LNCaP clone FGC (cell line): ENCODE results near the gene ASB15.

ENCODE experiments used
- DNase-seq: peaks from one replicate; pipeline ENCODE4 v3.0.0-alpha.2; 2011; ENCODE audit warnings: low read depth
- H3K4me3 ChIP-seq: 2 replicates; pipeline ENCODE4 v1.5.1; 2011; ENCODE audit warnings: mild to moderate bottlenecking, low read depth, low read length, control low read depth
- CTCF ChIP-seq: IDR thresholded peaks from 2 replicates; pipeline ENCODE4 v1.5.1; 2012; ENCODE audit warnings: mild to moderate bottlenecking; ENCODE audit not compliant: control insufficient read depth, insufficient read depth; ENCODE audit errors: extremely low read depth

The ASB15 gene

GRCh38 chr7:123594813-123595241 is 6.8 kb upstream of the ASB15 start:
- no peak for DNase-seq
- no peak overlapping the region for H3K4me3 ChIP-seq
- TF ChIP-seq CTCF, result no peak

DNA sequence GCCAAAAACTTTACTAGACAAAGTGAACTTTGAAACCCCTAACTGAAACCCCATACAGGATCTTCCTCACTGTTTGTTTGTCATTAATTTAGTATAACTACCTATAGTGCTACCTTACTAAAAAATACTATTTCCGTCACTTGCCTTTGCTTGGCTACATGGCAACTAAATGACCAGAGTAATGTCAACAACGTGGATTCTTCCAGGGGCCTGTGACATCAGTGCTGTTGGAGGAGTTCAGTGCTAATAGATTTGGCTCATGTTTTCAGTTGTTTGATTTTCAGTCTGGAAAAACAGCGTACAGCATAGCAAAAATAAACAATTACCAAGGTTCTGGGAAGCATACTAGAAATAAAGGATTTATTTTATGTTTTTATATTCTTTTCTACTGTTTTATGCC is 3.0 kb upstream of the ASB15 start:
- TF ChIP-seq CTCF, result no peak
- DNase-seq, result peak; percentile 15
- no peak overlapping the region for H3K4me3 ChIP-seq

- TF ChIP-seq CTCF, result no peak
- no peak overlapping the region for H3K4me3 ChIP-seq
- no peak for DNase-seq
These were observed 1.9 kb upstream of the ASB15 start for GRCh38 chr7:123599766-123600165.

DNA sequence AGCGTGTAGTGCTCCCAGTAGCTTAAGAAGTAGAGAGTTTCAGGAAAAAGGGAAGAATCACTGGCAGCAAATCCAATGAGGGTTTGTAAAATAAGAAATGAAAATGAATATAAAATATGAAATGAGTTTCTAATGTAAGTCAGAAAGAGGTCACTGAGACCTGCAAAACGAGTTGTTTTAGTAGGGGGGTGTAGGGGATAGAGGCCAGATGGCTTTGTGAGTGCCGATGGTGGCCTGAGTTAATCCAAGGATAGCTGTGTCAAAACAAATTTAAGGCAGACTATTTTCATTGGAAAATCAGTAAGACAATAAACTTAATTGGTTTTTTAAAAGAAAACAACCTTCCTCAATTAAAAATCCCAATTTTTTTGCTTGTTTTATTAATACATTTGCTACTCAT is 745 bp upstream of the ASB15 start:
- no peak for TF ChIP-seq CTCF
- no peak overlapping the region for H3K4me3 ChIP-seq
- no peak for DNase-seq

DNA sequence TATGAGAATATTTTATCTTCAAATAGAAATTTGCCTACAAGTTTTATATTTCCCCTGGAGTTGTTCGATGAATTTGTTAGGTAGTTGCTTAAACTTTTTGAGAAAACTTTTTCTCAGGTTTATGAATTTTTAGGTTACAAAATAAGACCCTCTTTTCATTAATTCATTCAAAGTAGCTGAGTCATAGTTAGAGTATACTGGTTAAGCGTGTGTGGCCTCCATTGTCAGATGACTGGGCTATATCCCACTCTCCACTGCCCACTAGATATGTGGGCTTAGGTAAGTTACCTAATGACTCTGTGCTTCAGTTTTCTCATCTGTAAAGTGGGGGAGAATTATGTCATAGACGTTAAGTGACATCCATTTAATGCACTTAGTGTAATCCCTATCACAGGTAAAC is 1.0 kb downstream of the ASB15 start:
- no peak overlapping the region for H3K4me3 ChIP-seq
- no peak for DNase-seq
- TF ChIP-seq CTCF, result no peak

- no peak for TF ChIP-seq CTCF
- no peak for DNase-seq
- H3K4me3 ChIP-seq, result no peak overlapping the region
These were observed 3.1 kb downstream of the ASB15 start for GRCh38 chr7:123604739-123605138.

GRCh38 chr7:123607423-123607975 is 5.9 kb downstream of the ASB15 start:
- TF ChIP-seq CTCF, result no peak
- H3K4me3 ChIP-seq, result no peak overlapping the region

More at GRCh38 chr7:123607423-123607975, 5.9 kb downstream of the ASB15 start:
- no peak for DNase-seq
